ENCODE data around the gene SLFN12L.

GRCh38 chr17:35467824-35468223, 69.7 kb downstream of the SLFN12L start:
- no peak for TF ChIP-seq CTCF (IDR thresholded peaks at IDR 0.05)
- no peak for TF ChIP-seq ELF4 (CRISPR knock-in tag; IDR thresholded peaks at IDR 0.05; ENCODE audit: low read depth)
- TF ChIP-seq FOXJ3 (CRISPR knock-in tag; IDR thresholded peaks at IDR 0.05; ENCODE audit: borderline replicate concordance): no peak
- TF ChIP-seq ESRRA (CRISPR knock-in tag; IDR thresholded peaks at IDR 0.05; ENCODE audit: borderline replicate concordance): no peak
- no peak for TF ChIP-seq RELA (CRISPR knock-in tag; IDR thresholded peaks at IDR 0.05; ENCODE audit: borderline replicate concordance)
- TF ChIP-seq MYBL2 (CRISPR knock-in tag; IDR thresholded peaks at IDR 0.05): no peak
- TF ChIP-seq ZSCAN18 (CRISPR knock-in tag; IDR thresholded peaks at IDR 0.05): no peak
- no peak for TF ChIP-seq SMAD4 (CRISPR knock-in tag; IDR thresholded peaks at IDR 0.05)
- TF ChIP-seq ATF3 (CRISPR knock-in tag; conservative IDR thresholded peaks at IDR 0.05): no peak
- no peak for TF ChIP-seq USF1 (CRISPR knock-in tag; IDR thresholded peaks at IDR 0.05)
- no peak for TF ChIP-seq NR3C1 (CRISPR knock-in tag; conservative IDR thresholded peaks at IDR 0.05; ENCODE audit: low read depth)

Measured in WTC11 (cell line).